Mucosa of rectum (tissue), 2 donors: Measurements from ENCODE around the gene DYNC1H1.

Experiments
- H3K27ac ChIP-seq, 2 donors: one replicate each; pipeline ENCODE4 v1.7.0; 2013; ENCODE audit warnings: inconsistent platforms in 2 of 2, low read depth in 2 of 2, low read length in 2 of 2
- H3K27me3 ChIP-seq, 2 donors: one replicate each; pipeline ENCODE4 v1.7.0; 2013; ENCODE audit warnings: low read length in 2 of 2; ENCODE audit not compliant: control insufficient read depth in 2 of 2, insufficient read depth in 2 of 2
- H3K36me3 ChIP-seq, 2 donors: one replicate each; pipeline ENCODE4 v1.7.0; 2013; ENCODE audit warnings: low read length in 2 of 2; ENCODE audit not compliant: control insufficient read depth in 2 of 2, insufficient read depth in 2 of 2
- H3K4me1 ChIP-seq, 2 donors: one replicate each; pipeline ENCODE4 v1.7.0; 2013; ENCODE audit warnings: low read length in 2 of 2, mild to moderate bottlenecking in 1 of 2; ENCODE audit not compliant: control insufficient read depth in 2 of 2, insufficient read depth in 2 of 2
- H3K4me3 ChIP-seq, 2 donors: one replicate each; pipeline ENCODE4 v1.7.0; 2013; ENCODE audit warnings: low read length in 2 of 2
- H3K9ac ChIP-seq, 2 donors: one replicate each; pipeline ENCODE4 v1.7.0; 2013; ENCODE audit warnings: low read length in 2 of 2, low read depth in 1 of 2, mild to moderate bottlenecking in 1 of 2
- H3K9me3 ChIP-seq, 2 donors: one replicate each; pipeline ENCODE4 v1.7.0; 2013; ENCODE audit warnings: low read length in 2 of 2; ENCODE audit not compliant: control insufficient read depth in 2 of 2
- donor health status: healthy.
- donor health status: Normal muscosa, but diverticular disease.

Gene DYNC1H1

DNA sequence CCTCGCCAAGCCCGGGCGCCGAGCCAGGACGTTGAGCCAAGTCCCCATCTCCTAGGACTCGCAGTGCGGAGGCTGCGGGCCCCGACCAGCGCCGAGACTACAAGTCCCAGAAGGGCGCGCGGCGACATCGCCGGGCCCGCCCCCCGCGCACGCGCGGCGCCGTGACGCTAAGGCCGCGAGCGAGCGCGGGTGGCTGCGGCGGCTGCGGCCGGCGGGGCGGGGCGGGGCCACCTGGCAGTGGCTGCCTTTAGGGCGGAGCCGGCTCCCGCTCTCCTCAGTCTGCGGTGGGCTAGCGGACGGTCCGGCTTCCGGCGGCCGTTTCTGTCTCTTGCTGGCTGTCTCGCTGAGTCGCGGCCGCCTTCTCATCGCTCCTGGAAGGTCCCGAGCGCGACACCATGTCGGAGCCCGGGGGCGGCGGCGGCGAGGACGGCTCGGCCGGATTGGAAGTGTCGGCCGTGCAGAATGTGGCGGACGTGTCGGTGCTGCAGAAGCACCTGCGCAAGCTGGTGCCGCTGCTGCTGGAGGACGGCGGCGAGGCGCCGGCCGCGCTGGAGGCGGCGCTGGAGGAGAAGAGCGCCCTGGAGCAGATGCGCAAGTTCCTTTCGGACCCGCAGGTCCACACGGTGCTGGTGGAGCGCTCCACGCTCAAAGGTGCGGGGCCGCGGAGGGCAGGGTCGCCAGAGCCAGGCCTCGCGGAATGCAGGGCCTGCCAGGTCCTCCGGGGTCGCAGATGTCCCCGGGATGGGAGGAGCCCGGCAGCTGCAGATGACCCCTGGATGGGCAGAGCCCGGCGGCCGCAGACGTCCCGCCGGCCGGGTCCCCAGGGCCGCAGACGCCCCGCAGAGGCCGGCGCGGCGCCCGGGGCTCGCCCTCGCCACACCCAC is at the start of gene DYNC1H1:
Gene DYNC1H1, plus strand, starts transcription at position 277 of the 884 bp plus-strand sequence. Its CDS starts 119 bp downstream, at position 396.
- Histone ChIP-seq H3K27me3 (no peaks in the 10 kb centered on the region), H3K9ac (peak within 1 kb of the TSS; percentile 90 to 93), H3K4me1 (peaks cover 17 to 19% of the 10 kb centered on the region in 2 donors), H3K4me3 (peak within 1 kb of the TSS; percentile 75 to 93), H3K27ac (peak within 1 kb of the TSS; percentile 93 to 95), H3K9me3 (no peaks in the 10 kb centered on the region), H3K36me3 (peaks cover 3% of the 10 kb centered on the region in 2 donors)

DNA sequence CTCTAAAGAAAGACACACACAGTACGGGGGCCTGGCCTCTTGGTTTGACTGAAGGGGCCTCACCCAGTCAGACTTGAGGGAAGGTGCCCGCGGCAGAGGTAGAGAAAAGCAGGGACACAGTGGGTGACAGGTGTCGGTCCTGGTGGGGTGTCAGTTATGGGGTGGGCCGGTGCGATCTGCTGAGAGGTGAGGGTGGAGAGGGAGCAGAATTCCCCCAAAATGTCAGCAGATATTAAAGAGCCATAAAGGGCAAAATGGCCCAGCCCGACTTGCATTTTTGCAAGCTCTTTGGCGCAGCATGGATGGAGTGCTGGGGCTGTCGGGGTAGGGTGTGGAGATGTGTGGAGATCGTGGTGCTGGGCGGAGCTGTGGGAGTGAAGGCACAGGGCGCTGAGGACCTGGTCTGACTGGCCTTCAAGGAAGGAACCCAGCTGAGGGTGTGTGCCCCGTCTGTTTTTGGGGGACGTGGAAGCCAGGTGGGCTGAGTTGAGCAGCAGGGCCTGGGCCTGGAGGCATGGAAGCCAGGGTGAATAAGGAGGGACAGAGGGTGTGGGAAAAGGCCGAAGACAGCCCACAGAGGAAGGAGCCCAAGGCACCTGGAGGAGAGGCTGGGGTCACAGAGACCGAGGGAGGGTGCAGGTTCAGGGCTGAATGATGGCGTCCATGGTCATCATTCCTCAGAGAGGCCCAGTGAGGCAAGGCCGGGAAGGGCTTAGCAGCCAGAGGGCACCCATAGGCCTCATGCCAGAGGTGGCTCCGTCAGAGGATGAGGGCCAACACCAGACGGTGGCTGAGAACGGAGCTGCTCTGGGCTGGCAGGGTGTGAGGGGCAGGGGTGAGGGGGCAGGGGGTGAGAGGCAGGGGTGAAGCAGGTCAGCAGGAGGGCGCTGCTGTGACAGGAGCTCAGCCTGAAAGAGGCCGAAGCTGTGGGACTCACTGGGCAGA is 48.2 kb upstream of the DYNC1H1 start:
- Histone ChIP-seq H3K4me1 (no peaks in the 10 kb centered on the region), H3K9me3 (no peaks in the 10 kb centered on the region), H3K36me3 (peaks cover 21 to 33% of the 10 kb centered on the region in 2 donors), H3K4me3 (no peak overlapping the region), H3K27me3 (no peaks in the 10 kb centered on the region), H3K27ac (no peak overlapping the region), H3K9ac (no peak overlapping the region)

DNA sequence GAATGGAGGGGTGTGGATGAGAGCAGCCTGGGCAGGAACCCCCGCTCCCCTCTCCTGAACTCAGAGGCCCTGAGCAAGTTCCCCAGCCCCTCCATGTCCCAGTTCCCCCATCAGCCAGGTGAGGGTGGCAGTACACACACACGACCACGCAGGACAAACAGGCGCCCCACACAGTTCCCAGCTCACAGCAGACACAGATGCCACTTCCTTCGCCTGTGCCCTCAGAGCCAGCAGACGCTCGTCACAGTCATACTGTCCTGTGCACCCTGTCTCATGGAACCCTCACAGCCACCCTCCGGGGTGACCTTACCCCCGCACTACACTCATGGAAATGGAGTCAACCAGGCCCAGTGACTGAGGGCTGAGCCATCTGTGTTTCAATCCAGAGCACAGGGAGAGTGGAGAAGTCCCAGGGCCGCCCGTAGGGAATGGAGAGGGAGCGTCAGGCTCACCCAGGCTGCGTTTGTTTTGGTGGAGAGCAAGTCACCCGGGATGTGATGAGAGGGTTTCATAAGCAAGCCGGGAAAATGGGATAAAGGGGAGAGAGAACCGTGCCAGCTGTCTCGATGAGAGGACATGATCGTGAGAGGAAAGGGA is 47.5 kb upstream of the DYNC1H1 start:
- Histone ChIP-seq H3K9me3 (no peaks in the 10 kb centered on the region), H3K4me1 (no peaks in the 10 kb centered on the region), H3K27me3 (no peaks in the 10 kb centered on the region), H3K9ac (no peak overlapping the region), H3K36me3 (peaks cover 21 to 31% of the 10 kb centered on the region in 2 donors), H3K27ac (no peak overlapping the region), H3K4me3 (no peak overlapping the region)

DNA sequence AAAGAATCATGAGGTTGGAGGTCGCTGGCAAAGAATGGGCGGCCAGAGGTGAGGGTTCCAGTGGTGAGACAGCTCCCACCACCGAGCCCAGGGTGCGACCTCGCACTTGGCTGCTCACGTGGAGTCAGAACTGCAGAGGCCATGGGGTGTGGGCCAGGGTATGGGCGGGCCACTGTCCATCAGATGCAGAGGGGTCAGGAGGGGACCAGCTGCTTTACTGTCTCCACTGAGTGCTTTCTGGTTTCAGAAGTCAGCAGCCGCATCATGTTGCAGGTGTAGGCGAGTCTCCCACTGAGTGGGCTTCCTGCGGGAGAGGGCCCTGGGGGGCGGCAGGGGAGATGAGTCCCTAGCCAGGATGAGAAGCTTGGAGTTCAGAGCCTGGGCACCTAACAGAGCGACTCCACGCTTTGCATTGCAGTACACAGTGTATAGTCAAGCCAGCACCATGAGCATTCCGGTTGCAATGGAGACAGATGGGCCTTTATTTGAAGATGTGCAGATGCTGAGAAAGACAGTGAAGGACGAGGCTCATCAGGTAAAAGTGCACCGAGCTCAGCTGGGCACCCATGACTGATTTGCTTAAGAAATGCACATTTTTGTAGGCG is 46.9 kb upstream of the DYNC1H1 start:
- Histone ChIP-seq H3K9me3 (no peaks in the 10 kb centered on the region), H3K36me3 (peaks cover 20 to 30% of the 10 kb centered on the region in 2 donors), H3K4me3 (no peak overlapping the region), H3K27me3 (no peaks in the 10 kb centered on the region), H3K4me1 (no peaks in the 10 kb centered on the region), H3K27ac (no peak overlapping the region), H3K9ac (no peak overlapping the region)

DNA sequence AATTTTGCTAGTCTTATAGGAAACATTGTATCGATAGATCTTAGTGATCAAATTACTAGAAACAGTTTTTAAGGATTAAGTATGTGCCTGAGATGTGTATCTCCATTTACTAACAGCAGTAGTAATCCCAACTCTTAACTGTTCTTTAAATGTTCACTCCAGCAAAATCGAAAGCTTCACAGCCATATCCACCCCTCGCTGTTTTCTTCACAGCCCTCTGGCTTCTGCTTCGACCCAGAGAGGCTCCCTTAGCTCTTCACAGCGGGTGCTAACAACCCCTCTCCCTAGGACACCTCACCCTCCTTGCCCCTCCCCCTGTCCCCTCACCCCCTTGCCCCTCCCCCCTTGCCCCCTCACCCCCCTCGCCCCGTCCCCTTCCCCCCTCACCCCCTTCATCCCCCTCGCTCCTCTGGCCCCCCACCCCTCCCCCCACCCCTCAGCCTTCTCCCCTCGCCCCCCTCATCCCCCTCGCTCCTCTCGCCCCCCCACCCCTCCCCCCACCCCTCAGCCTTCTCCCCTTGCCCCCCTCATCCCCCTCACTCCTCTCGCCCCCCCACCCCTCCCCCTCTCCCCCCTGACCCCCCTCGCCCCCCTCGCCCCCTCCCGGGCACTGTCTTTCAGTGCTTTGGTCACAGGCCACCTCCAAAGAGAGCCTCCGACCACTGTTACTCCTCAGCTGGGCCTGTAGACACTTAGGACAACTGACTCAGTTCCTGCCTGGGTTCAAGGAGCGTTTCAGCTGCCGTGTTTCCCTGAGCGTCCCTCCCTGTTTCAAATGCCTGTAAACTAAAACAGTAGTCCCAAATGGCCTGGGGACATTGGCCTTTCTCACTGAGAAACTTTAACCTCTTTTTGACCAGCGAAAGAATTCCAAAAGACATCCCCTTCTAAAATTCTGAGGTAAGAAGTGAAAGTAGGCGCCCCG is 46.0 kb upstream of the DYNC1H1 start:
- H3K36me3 ChIP-seq = peaks cover 21 to 30% of the 10 kb centered on the region in 2 donors
- H3K27ac ChIP-seq = no peak overlapping the region
- no peak overlapping the region for H3K4me3 ChIP-seq
- no peaks in the 10 kb centered on the region for H3K4me1 ChIP-seq
- no peaks in the 10 kb centered on the region for H3K9me3 ChIP-seq
- no peaks in the 10 kb centered on the region for H3K27me3 ChIP-seq
- H3K9ac ChIP-seq = no peak overlapping the region

DNA sequence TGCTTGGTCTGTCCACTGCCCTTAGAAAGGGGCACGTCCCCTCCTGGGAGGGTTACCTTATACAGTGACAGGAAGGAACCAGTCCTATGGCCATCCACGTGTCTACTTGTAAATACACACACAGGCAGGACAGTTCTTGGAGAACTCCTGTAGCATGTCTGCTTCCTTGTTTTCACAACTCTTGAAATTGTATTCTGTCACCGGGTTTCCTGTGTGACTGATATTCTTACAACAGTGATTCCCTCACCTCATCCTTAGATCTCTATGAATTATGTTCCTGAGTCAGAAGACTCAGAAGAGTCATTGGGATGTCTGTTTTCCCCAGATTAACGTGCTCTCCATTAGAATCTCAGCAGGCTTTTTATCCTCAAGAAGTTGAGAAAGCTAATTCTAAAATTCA is 44.1 kb upstream of the DYNC1H1 start:
- H3K4me3 ChIP-seq = no peak overlapping the region
- H3K9ac ChIP-seq = no peak overlapping the region
- no peaks in the 10 kb centered on the region for H3K27me3 ChIP-seq
- H3K36me3 ChIP-seq = peaks cover 14 to 30% of the 10 kb centered on the region in 2 donors
- no peaks in the 10 kb centered on the region for H3K9me3 ChIP-seq
- H3K4me1 ChIP-seq = no peaks in the 10 kb centered on the region
- no peak overlapping the region for H3K27ac ChIP-seq

DNA sequence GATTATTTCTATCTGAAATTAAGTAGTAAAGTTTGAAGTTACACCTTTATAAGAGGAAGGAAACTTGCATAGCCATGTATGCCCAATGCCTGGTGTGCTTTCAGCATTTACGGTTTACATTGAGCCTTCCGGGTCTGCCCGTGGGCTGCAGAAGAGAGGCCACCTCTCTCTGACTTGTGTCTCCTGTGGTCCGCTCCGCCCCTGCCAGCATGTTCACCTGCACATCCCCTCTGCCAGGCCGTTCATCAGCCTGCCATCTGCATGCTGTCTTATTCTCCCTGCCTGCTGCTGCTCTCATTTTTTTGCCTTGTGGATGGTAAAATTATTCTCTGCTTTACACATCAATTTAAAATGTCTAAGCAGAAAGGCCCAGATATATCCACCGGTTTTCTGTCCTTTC is 41.5 kb upstream of the DYNC1H1 start:
- Histone ChIP-seq H3K9me3 (no peaks in the 10 kb centered on the region), H3K9ac (no peak overlapping the region), H3K27me3 (no peaks in the 10 kb centered on the region), H3K36me3 (peaks cover 10 to 29% of the 10 kb centered on the region in 2 donors), H3K4me3 (no peak overlapping the region), H3K4me1 (no peaks in the 10 kb centered on the region), H3K27ac (no peak overlapping the region)

DNA sequence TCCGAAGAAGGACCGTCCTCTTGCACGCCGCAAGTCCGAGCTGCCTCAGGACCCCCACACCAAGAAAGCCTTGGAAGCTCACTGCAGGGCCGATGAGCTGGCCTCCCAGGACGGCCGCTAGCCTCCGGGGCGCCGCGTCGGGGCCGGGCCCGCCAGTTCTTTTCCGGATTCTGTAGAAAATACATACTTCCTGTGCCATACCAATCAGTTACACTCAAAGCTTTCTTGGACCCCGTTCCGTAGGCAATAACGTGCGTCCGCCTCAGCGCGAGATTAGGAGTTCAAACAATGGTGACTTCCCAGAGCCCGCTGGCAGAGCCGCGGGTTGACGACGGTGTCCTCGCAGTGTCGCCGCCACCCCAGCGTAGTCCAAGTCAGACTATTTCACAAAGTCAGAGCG is 39.2 kb upstream of the DYNC1H1 start:
- Histone ChIP-seq H3K36me3 (peaks cover 10 to 29% of the 10 kb centered on the region in 2 donors), H3K4me1 (peaks cover 4 to 5% of the 10 kb centered on the region in 2 donors), H3K9me3 (no peaks in the 10 kb centered on the region), H3K9ac (no peak overlapping the region), H3K4me3 (no peak overlapping the region), H3K27me3 (no peaks in the 10 kb centered on the region), H3K27ac (no peak overlapping the region)

DNA sequence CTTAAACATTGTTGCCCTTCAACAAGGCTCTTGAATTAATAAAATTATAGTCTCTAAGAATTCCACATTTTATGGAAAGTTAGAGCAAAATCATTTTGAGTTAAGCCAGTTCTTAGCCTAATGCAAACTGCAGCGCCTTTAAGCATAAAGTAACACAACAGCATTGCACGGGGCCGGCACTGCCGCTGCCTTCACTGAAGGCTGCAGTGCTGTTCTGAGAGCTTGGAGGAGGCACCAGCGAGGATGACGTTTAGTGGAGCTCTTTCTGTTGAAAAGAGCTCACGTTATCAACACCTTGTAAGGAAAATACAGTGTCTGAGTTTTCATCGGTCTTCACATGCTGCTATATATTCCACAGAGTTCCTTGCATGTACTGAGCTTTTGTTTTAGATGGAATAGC is 38.3 kb upstream of the DYNC1H1 start:
- no peak overlapping the region for H3K27ac ChIP-seq

More for the DNA sequence above, 38.3 kb upstream of the DYNC1H1 start:
- Histone ChIP-seq H3K4me3 (no peak overlapping the region), H3K27me3 (no peaks in the 10 kb centered on the region), H3K36me3 (peaks cover 10 to 24% of the 10 kb centered on the region in 2 donors), H3K9ac (no peak overlapping the region), H3K4me1 (peaks cover 4 to 5% of the 10 kb centered on the region in 2 donors), H3K9me3 (no peaks in the 10 kb centered on the region)
